Caco-2 (cell line): ENCODE data around the gene UAP1. TPM values are rescaled to one million over a fixed set of nuclear protein-coding genes. Genes with fewer than 3 reads are reported as not detected.

Source experiments
- BruUV-seq: library from RNA; stranded (reverse); fragments of 400-500 nt; replicated peaks from 2 replicates; lab custom pipeline; 2021; lab: Mats Ljungman, UMichigan
- CTCF ChIA-PET: fragments of 300-600 bp; sonication (Branson Sonifier 250); formaldehyde crosslinking; loops from one replicate; lab custom pipeline; 2022; ENCODE audit warnings: antibody characterized with exemption; lab: Charles Lee
- POLR2A ChIA-PET: fragments of 300-600 bp; sonication (Branson Sonifier 250); formaldehyde crosslinking; loops from one replicate; lab custom pipeline; 2022; ENCODE audit warnings: antibody characterized with exemption; lab: Charles Lee
- DNase-seq, 2 experiments: peaks; one replicate each; pipeline versions ENCODE4 v3.0.0 to v3.0.0-alpha.2; 2020 to 2022
- H3K27me3 ChIP-seq: replicated peaks from 2 replicates; pipeline ENCODE4 v1.6.0; 2011; ENCODE audit warnings: low read length; ENCODE audit not compliant: control insufficient read depth, insufficient read depth
- H3K36me3 ChIP-seq: 2 replicates; pipeline ENCODE4 v1.5.1; 2011; ENCODE audit warnings: low read length; ENCODE audit not compliant: control insufficient read depth, insufficient read depth
- H3K4me1 ChIP-seq: fragments of 250-450 bp; sonication (Bioruptor Pico); 2 replicates; pipeline ENCODE4 v1.5.1; 2020; ENCODE audit warnings: mild to moderate bottlenecking
- H3K4me3 ChIP-seq: 2 replicates; pipeline ENCODE4 v1.5.1; 2011; ENCODE audit warnings: low read depth, mild to moderate bottlenecking, control low read depth, low read length
- H3K9me3 ChIP-seq: fragments of 250-450 bp; sonication (Bioruptor Pico); 2 replicates; pipeline ENCODE4 v1.5.1; 2020; ENCODE audit warnings: mild to moderate bottlenecking, moderate library complexity
- H3K27ac Mint-ChIP-seq: one replicate; pipeline ENCODE4 v1.8.0; 2022; ENCODE audit warnings: mixed read lengths; ENCODE audit not compliant: unreplicated experiment
- H3K27me3 Mint-ChIP-seq: one replicate; pipeline ENCODE4 v1.8.0; 2022; ENCODE audit warnings: mixed read lengths; ENCODE audit not compliant: insufficient read depth, unreplicated experiment
- H3K36me3 Mint-ChIP-seq: one replicate; pipeline ENCODE4 v1.8.0; 2022; ENCODE audit warnings: mild to moderate bottlenecking, mixed read lengths; ENCODE audit not compliant: insufficient read depth, unreplicated experiment
- H3K4me1 Mint-ChIP-seq: one replicate; pipeline ENCODE4 v1.8.0; 2022; ENCODE audit warnings: low read depth, mixed read lengths; ENCODE audit not compliant: unreplicated experiment
- H3K4me3 Mint-ChIP-seq: one replicate; pipeline ENCODE4 v1.8.0; 2022; ENCODE audit warnings: mild to moderate bottlenecking, moderate library complexity, mixed read lengths; ENCODE audit not compliant: unreplicated experiment
- H3K9me3 Mint-ChIP-seq: one replicate; pipeline ENCODE4 v1.8.0; 2022; ENCODE audit warnings: mixed read lengths; ENCODE audit not compliant: unreplicated experiment
- intact Hi-C: fragments of 100-400 bp; cut with micrococcal nuclease; formaldehyde crosslinking; loops from one replicate; pipeline ENCODE4 v1.10.0; 2022; ENCODE audit not compliant: unreplicated experiment
- total RNA-seq: library from RNA; stranded (reverse); gene quantifications from 2 replicates; pipeline ENCODE4 v1.2.3, GENCODE V29; 2022
- TF ChIP-seq, protein P1 (sequence below), 2 experiments: fragments of 200-600 bp in 1 of 2; IDR thresholded peaks; 1 replicate in 1 of 2; 2 replicates in 1 of 2; pipeline versions ENCODE4 v1.5.1 to v1.8.0; 2011 to 2022; ENCODE audit warnings: antibody characterized with exemption in 1 of 2, control low read depth in 1 of 2, inconsistent platforms in 1 of 2, low read depth in 1 of 2, low read length in 1 of 2, mild to moderate bottlenecking in 1 of 2, moderate library complexity in 1 of 2; ENCODE audit not compliant: insufficient read depth in 1 of 2, severe bottlenecking in 1 of 2, unreplicated experiment in 1 of 2

Gene UAP1
- total RNA-seq, 1 experiment from 2014 or later, result 39.8 TPM

DNA sequence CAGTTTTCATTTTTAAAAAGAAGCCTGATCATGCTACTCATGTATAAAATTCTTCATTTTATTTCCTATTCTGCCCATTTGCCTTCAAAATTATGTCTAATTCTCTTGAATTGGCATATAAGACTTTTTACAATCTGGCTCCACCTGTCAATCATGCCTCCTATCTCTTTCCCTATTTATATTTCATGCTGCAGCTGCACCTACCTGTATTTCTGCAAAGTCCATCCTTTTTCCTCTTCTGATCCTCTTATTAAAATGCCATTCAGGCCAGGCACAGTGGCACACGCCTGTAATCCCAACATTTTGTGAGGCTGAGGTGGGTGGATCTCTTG, 30.6 kb upstream of the UAP1 start:
- Histone ChIP-seq H3K4me3 (no peak overlapping the region), H3K36me3 (no peaks in the 10 kb centered on the region), H3K4me1 (no peaks in the 10 kb centered on the region), H3K27me3 (no peaks in the 10 kb centered on the region), H3K9me3 (no peaks in the 10 kb centered on the region)
- ChIA-PET CTCF (no interaction called here), POLR2A (no interaction called here)
- Mint-ChIP-seq H3K4me3 (no peak overlapping the region), H3K9me3 (no peaks in the 10 kb centered on the region), H3K27ac (no peak overlapping the region), H3K4me1 (no peaks in the 10 kb centered on the region), H3K27me3 (no peaks in the 10 kb centered on the region), H3K36me3 (peaks cover 6% of the 10 kb centered on the region)
- intact Hi-C loops, result no loop called here
- BruUV-seq, result no TSS peak
- TF ChIP-seq, protein P1, sequence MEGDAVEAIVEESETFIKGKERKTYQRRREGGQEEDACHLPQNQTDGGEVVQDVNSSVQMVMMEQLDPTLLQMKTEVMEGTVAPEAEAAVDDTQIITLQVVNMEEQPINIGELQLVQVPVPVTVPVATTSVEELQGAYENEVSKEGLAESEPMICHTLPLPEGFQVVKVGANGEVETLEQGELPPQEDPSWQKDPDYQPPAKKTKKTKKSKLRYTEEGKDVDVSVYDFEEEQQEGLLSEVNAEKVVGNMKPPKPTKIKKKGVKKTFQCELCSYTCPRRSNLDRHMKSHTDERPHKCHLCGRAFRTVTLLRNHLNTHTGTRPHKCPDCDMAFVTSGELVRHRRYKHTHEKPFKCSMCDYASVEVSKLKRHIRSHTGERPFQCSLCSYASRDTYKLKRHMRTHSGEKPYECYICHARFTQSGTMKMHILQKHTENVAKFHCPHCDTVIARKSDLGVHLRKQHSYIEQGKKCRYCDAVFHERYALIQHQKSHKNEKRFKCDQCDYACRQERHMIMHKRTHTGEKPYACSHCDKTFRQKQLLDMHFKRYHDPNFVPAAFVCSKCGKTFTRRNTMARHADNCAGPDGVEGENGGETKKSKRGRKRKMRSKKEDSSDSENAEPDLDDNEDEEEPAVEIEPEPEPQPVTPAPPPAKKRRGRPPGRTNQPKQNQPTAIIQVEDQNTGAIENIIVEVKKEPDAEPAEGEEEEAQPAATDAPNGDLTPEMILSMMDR (IDR thresholded peaks at IDR 0.05; ENCODE audit: insufficient read depth in 1 of 2, low read depth in 1 of 2, low read length in 1 of 2, severe bottlenecking in 1 of 2, unreplicated experiment in 1 of 2), result no peak
- no peak for DNase-seq

DNA sequence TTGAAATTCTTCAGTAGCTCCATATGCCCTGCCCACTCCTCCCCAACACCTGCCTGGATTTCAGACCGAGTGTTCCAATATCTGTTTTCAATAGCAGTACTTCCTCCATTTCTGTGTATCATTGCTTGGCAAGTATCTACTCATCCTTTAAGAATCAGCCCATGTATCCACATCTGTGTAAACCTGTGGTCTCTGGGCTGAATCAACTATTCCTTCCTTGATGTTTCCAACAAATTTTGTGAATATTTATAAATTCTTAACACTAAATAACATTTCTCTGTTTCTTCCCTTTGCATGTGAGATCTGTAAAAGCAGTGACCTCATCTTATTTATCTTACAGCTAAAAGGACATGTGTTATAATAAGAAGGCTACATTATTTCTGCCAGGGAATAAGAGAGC, 26.0 kb upstream of the UAP1 start:
- no peak for DNase-seq
- intact Hi-C loops, result no loop called here
- H3K4me1 ChIP-seq, result no peaks in the 10 kb centered on the region
- no peak overlapping the region for H3K27ac Mint-ChIP-seq
- ChIA-PET CTCF (no interaction called here), POLR2A (no interaction called here)
- no peak overlapping the region for H3K4me3 ChIP-seq
- TF ChIP-seq, protein P1 (IDR thresholded peaks at IDR 0.05; ENCODE audit: insufficient read depth in 1 of 2, low read depth in 1 of 2, low read length in 1 of 2, severe bottlenecking in 1 of 2, unreplicated experiment in 1 of 2), result no peak
- no peaks in the 10 kb centered on the region for H3K9me3 Mint-ChIP-seq
- no peaks in the 10 kb centered on the region for H3K4me1 Mint-ChIP-seq
- no peaks in the 10 kb centered on the region for H3K9me3 ChIP-seq
- no peak overlapping the region for H3K4me3 Mint-ChIP-seq
- H3K27me3 ChIP-seq, result no peaks in the 10 kb centered on the region
- no peaks in the 10 kb centered on the region for H3K27me3 Mint-ChIP-seq
- no peaks in the 10 kb centered on the region for H3K36me3 ChIP-seq
- peaks cover 11% of the 10 kb centered on the region for H3K36me3 Mint-ChIP-seq
- no TSS peak for BruUV-seq

DNA sequence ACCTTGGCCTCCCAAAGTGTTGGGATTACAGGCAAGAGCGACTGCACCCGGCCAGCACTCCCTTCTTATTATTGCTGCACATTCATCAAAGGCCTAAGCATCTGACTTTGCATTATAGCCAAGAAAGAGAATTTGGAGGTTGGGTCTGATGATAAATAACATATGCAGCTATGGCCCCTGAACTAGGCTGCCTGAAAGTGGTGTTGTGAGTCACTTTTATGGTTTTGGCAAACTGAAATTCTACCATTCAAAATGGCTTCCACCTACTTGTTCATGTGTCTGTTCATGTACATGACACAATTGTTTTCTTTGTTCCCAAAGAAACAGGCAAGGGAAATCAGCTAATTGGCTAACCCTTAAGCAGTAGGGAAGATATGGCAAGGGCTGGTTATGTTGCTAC, 25.0 kb upstream of the UAP1 start:
- no TSS peak for BruUV-seq
- Histone ChIP-seq H3K27me3 (no peaks in the 10 kb centered on the region), H3K4me1 (no peaks in the 10 kb centered on the region), H3K9me3 (no peaks in the 10 kb centered on the region), H3K4me3 (no peak overlapping the region), H3K36me3 (no peaks in the 10 kb centered on the region)
- ChIA-PET CTCF (no interaction called here), POLR2A (no interaction called here)
- Mint-ChIP-seq H3K27me3 (no peaks in the 10 kb centered on the region), H3K4me1 (no peaks in the 10 kb centered on the region), H3K4me3 (no peak overlapping the region), H3K27ac (no peak overlapping the region), H3K9me3 (peaks cover 7% of the 10 kb centered on the region), H3K36me3 (peaks cover 11% of the 10 kb centered on the region)
- TF ChIP-seq, protein P1 (IDR thresholded peaks at IDR 0.05; ENCODE audit: insufficient read depth in 1 of 2, low read depth in 1 of 2, low read length in 1 of 2, severe bottlenecking in 1 of 2, unreplicated experiment in 1 of 2), result no peak
- no peak for DNase-seq
- intact Hi-C loops, result no loop called here
